A673 (cell line): ENCODE results near the gene ADRB2. TPM values are rescaled to one million over a fixed set of nuclear protein-coding genes. Genes with fewer than 3 reads are reported as not detected.

ENCODE experiments used
- BruUV-seq: library from RNA; stranded (reverse); fragments of 400-500 nt; replicated peaks from 2 replicates; lab custom pipeline; 2021; lab: Mats Ljungman, UMichigan
- CTCF ChIA-PET: fragments of 300-600 bp; sonication (Branson Sonifier 250); formaldehyde crosslinking; loops from one replicate; lab custom pipeline; 2022; ENCODE audit warnings: antibody characterized with exemption; lab: Charles Lee
- POLR2A ChIA-PET: fragments of 300-600 bp; sonication (Branson Sonifier 250); formaldehyde crosslinking; loops from one replicate; lab custom pipeline; 2022; ENCODE audit warnings: antibody characterized with exemption; ENCODE audit not compliant: low non-redundant PET; lab: Charles Lee
- DNase-seq: peaks from one replicate; pipeline ENCODE4 v3.0.0-alpha.2; 2015; ENCODE audit warnings: low spot score
- H3K27ac ChIP-seq: fragments of 200-600 bp; sonication (generic); 2 replicates; pipeline ENCODE4 v1.5.1; 2016; ENCODE audit warnings: mixed run types, low read depth, mild to moderate bottlenecking, mixed read lengths, antibody characterized with exemption, low read length; ENCODE audit not compliant: poor library complexity, severe bottlenecking
- H3K27me3 ChIP-seq: fragments of 200-600 bp; sonication (generic); replicated peaks from 2 replicates; pipeline ENCODE4 v1.6.1; 2017; ENCODE audit warnings: mixed run types, low read depth, mild to moderate bottlenecking, mixed read lengths, antibody characterized with exemption, low read length; ENCODE audit not compliant: insufficient read depth, poor library complexity
- H3K36me3 ChIP-seq: fragments of 200-600 bp; sonication (generic); 2 replicates; pipeline ENCODE4 v1.6.1; 2016; ENCODE audit warnings: mixed run types, mild to moderate bottlenecking, mixed read lengths, antibody characterized with exemption, low read length; ENCODE audit not compliant: insufficient read depth, poor library complexity, severe bottlenecking
- H3K4me1 ChIP-seq: fragments of 200-600 bp; sonication (generic); 2 replicates; pipeline ENCODE4 v1.6.1; 2017; ENCODE audit warnings: mixed run types, mild to moderate bottlenecking, mixed read lengths, antibody characterized with exemption, low read length; ENCODE audit not compliant: insufficient read depth, poor library complexity, severe bottlenecking
- H3K4me3 ChIP-seq: fragments of 200-600 bp; sonication (generic); 2 replicates; pipeline ENCODE4 v1.5.1; 2016; ENCODE audit warnings: low read depth, mixed run types, mild to moderate bottlenecking, mixed read lengths, low read length; ENCODE audit not compliant: poor library complexity, severe bottlenecking
- H3K9me3 ChIP-seq: fragments of 200-600 bp; sonication (generic); 2 replicates; pipeline ENCODE4 v1.6.1; 2016; ENCODE audit warnings: mixed run types, low read depth, mild to moderate bottlenecking, mixed read lengths, antibody characterized with exemption, low read length; ENCODE audit not compliant: poor library complexity, severe bottlenecking
- CTCF ChIP-seq: fragments of 300-800, 200-600 bp; sonication (generic); conservative IDR thresholded peaks from 2 replicates; pipeline ENCODE4 v1.5.1; 2017; ENCODE audit warnings: low read depth, mild to moderate bottlenecking, antibody characterized with exemption, low read length, moderate library complexity, mixed read lengths
- EZH2 ChIP-seq: fragments of 200-600 bp; sonication (generic); IDR thresholded peaks from 2 replicates; pipeline ENCODE4 v1.6.1; 2017; ENCODE audit warnings: borderline replicate concordance, low read depth, mild to moderate bottlenecking, mixed read lengths, antibody characterized with exemption, low read length; ENCODE audit not compliant: poor library complexity, severe bottlenecking
- intact Hi-C: fragments of 100-400 bp; cut with micrococcal nuclease; formaldehyde crosslinking; loops from one replicate; pipeline ENCODE4 v1.10.0; 2022; ENCODE audit not compliant: unreplicated experiment
- total RNA-seq: library from RNA; stranded (reverse); gene quantifications from 2 replicates; pipeline ENCODE4 v1.2.3, GENCODE V29; 2021

Gene ADRB2
- total RNA-seq, 1 experiment from 2014 or later, result not detected

DNA sequence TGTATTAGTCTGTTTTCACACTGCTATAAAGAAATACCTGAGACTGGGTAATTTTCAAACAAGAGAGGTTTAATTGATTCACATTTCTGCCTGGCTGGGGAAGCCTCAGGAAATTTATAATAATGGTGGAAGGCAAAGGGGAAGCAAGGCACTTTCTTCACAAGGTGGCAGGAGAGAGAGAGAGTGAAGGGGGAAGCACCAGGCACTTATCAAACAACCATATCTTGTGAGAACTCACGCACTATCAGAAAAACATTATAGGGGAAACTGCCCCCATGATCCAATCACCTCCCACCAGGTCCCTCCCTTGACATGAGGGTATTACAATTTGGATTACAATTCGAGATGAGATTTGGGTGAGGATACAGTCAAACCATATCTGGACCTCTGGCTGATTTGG lies 34.7 kb downstream of the ADRB2 start:
- H3K9me3 ChIP-seq, result no peaks in the 10 kb centered on the region
- H3K27me3 ChIP-seq, result peaks cover 3% of the 10 kb centered on the region
- no peak overlapping the region for H3K27ac ChIP-seq
- TF ChIP-seq EZH2 (no peak), CTCF (no peak)
- ChIA-PET CTCF (interaction anchor here (0.6 kb wide), 1 partner anchor 8 kb away, joined by 4 read pairs; no protein-coding TSS in a partner anchor), POLR2A (no interaction called here)
- no peaks in the 10 kb centered on the region for H3K4me1 ChIP-seq
- DNase-seq, result no peak
- BruUV-seq, result no TSS peak
- intact Hi-C loops, result no loop called here
- H3K4me3 ChIP-seq, result no peak overlapping the region
- H3K36me3 ChIP-seq, result no peaks in the 10 kb centered on the region

DNA sequence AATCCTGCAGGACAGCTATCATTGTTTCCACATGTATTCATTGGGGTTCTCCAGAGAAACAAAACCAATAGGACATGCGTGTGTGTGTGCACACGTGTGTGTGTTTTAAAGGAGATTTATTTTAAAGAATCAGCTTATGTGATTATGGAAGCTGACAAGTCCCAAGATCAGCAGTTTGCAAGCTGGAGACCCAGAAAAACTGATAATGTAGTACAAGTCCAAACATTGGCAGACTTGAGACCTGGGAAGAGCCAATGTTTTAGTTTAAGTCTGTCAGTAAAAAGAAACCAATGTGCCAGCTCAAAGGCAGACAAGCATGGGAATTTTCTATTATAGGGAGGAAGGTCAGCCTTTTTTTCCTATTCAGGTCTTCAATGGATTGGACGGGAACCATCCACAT lies 35.3 kb downstream of the ADRB2 start:
- POLR2A ChIA-PET, result no interaction called here
- intact Hi-C loops, result no loop called here
- H3K4me3 ChIP-seq, result no peak overlapping the region
- CTCF ChIA-PET, result no interaction called here
- DNase-seq, result no peak
- no peaks in the 10 kb centered on the region for H3K4me1 ChIP-seq
- BruUV-seq, result no TSS peak
- H3K27ac ChIP-seq, result no peak overlapping the region
- peaks cover 3% of the 10 kb centered on the region for H3K27me3 ChIP-seq
- no peak for TF ChIP-seq CTCF
- no peak for TF ChIP-seq EZH2
- H3K36me3 ChIP-seq, result no peaks in the 10 kb centered on the region
- H3K9me3 ChIP-seq, result no peaks in the 10 kb centered on the region

- intact Hi-C loops, result no loop called here
- Histone ChIP-seq H3K36me3 (no peaks in the 10 kb centered on the region), H3K9me3 (no peaks in the 10 kb centered on the region), H3K4me1 (no peaks in the 10 kb centered on the region), H3K27ac (no peak overlapping the region), H3K4me3 (no peak overlapping the region), H3K27me3 (peaks cover 3% of the 10 kb centered on the region)
- POLR2A ChIA-PET, result no interaction called here
- no TSS peak for BruUV-seq
- DNase-seq, result no peak
- CTCF ChIA-PET, result no interaction called here
- TF ChIP-seq EZH2 (no peak), CTCF (no peak)
These were observed 37.9 kb downstream of the ADRB2 start for GRCh38 chr5:148864113-148864841.
